Astrocyte (in vitro differentiated cells and primary cell): Measurements from ENCODE around the gene ULK4.
"Not testable (repeated sequence)": the region's sequence is repeated elsewhere in the genome, so short reads cannot be mapped to it uniquely, and the experiment has no call there.

ENCODE experiments used
- CTCF ChIP-seq: IDR thresholded peaks from 2 replicates; pipeline ENCODE4 v1.5.1; 2011; ENCODE audit warnings: low read depth, mild to moderate bottlenecking, inconsistent platforms, low read length, moderate library complexity; ENCODE audit not compliant: insufficient read depth
- EZH2 ChIP-seq: IDR thresholded peaks from 2 replicates; pipeline ENCODE4 v1.6.1; 2012; ENCODE audit warnings: mild to moderate bottlenecking, low read length, inconsistent platforms; ENCODE audit not compliant: insufficient read depth

GRCh38 chr3:41556245-41556644 is 405.7 kb downstream of the ULK4 start:
- TF ChIP-seq CTCF, EZH2: not testable (repeated sequence)
